Measurements from ENCODE around the gene NACC1.
A peak's percentile ranks its signal among the peaks of the same experiment; 100 is the strongest.

Gene NACC1

DNA sequence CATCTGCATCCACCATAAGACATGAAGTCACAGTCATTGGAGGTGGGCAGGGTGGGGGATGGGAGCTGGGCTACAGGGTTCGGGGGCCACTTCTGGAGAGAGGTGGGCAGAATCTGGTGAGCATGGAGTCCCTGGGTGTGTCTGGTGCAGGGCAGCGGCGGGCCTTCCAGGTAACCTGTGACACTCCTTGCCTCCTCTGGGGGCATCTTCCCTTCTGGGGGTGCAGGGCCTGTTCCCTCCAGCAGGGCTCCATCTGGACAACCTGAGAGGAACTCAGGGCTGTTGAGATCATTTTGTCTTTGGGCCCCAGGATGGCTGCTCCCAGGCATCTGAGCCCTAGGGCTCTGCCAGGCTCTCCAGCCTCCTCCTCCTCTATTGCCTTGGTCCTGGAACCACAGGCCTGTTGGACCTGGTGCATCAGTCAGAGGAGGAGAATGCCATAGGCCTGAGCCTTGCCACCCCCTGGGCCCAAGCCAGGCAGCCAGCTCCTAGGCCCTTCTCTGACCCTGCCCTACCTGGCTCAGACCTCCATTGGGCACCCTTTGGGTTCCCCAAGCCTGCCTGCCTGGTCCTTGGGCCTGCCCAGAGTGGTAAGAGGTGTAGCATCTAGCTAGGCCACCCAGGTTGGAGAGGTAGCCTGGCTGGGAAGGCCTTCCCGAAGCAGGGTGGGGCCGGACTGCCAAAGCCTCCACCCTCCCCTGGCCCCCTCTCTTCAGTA lies 28.8 kb upstream of the NACC1 start:
- DNase-seq: no peak

DNA sequence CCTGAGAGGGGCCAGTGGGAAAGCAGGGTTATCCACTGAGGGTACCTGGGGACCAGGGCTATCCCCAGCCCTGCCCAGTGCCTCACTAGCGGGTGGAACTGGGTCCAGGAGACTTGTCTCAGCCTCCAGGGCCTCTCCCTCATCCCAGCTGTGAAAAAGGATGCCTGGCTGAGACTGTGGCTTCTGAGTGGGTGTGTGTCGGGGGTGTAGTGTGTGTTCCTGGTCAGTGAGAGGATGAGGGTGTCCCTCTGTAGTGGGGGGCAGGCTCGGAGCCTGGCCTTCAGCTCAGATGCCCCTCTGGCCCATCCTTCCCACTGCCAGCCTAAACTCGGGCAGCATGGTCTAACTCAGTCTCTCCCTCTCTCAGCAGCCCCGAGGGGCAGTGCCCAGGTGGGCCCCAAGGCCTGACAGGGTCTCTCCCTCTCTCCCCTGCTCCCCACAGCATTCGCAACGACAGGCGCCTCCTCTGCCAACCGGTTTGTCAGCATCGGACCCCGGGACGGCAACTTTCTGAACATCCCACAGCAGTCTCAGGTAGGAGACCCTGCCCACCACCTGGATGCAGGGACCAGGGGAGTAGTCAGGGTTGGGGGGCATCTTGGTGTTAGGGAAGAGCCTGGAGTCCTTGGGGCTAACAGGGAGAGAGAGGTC lies 28.1 kb upstream of the NACC1 start:
- DNase-seq: no peak

DNA sequence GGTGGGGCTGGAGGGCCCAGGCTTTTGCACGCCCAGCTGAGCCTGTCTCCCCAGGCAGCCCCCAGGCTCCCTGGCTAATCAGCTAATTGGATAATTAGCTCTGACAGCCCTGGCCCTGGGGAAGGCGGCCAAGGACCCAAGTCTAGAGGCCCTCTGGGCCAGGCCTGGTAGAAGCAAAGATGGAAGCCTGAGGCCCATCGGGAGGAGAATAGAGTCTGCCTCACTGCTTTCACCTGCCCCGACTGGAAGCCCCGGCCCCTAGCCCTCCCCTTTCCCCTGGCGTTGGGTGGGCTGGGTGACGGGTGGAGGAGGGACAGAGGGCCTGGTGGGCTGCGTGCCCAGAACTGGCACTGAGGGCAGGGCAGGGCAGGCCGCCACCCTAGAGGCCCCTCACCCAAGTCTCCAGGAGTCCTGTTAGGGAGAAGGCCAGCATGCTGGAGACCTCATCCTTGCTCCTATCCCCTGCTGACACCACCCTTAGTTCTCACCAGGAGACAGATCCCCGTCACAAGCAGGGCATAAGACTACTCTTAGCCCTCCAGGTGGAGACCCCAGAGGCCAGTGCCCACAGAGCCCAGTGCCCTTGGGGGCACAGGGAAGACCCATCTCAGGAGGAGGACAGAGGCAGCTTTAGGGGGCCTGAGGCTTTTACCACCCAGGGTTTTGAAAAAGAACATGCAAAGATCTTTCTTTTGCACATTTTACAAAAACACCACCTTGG lies 27.4 kb upstream of the NACC1 start:
- no peak for DNase-seq

- DNase-seq: no peak
Observed at GRCh38 chr19:13091400-13092157, 26.5 kb upstream of the NACC1 start.

- no peak for DNase-seq
Observed at GRCh38 chr19:13092158-13092543, 25.9 kb upstream of the NACC1 start.

- DNase-seq: no peak
Observed at GRCh38 chr19:13092606-13093235, 25.3 kb upstream of the NACC1 start.

GRCh38 chr19:13093407-13094105 lies 24.5 kb upstream of the NACC1 start:
- DNase-seq: peak; percentile 93

GRCh38 chr19:13094106-13094504 lies 24.0 kb upstream of the NACC1 start:
- DNase-seq: no peak

DNA sequence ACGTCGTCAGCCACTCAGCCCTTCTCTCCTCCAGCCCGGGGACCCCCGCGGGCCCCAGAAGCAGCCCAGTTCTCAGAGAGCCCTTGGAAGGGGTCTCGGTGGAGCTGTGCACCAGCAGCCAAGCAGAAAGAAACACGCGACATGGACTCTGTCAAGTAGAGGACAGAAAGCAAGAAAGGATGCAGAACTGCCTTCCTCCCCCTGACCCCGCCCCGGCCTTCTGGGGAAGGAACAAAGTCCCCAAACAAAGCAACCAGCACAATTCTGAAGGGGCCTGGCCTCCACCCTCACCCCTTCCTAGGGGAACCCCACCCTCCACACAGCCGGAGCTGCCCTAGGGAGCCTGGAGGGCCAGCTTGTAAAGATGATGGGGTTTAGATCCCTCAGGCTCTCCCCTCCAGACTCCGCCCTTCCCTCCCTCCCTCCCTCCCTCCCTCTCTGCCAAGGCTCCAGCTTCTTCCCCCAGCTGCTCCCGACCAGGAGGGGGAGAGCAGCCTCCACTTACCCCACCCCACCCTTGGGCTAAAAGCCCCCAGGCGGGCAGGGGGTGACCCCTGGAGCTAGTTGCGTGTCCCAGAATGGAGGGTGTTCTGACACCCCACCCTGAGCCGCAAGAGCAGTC lies 23.2 kb upstream of the NACC1 start:
- peak; percentile 67 for DNase-seq

- DNase-seq: peak; percentile 69
Observed at GRCh38 chr19:13095393-13095784, 22.7 kb upstream of the NACC1 start.

DNA sequence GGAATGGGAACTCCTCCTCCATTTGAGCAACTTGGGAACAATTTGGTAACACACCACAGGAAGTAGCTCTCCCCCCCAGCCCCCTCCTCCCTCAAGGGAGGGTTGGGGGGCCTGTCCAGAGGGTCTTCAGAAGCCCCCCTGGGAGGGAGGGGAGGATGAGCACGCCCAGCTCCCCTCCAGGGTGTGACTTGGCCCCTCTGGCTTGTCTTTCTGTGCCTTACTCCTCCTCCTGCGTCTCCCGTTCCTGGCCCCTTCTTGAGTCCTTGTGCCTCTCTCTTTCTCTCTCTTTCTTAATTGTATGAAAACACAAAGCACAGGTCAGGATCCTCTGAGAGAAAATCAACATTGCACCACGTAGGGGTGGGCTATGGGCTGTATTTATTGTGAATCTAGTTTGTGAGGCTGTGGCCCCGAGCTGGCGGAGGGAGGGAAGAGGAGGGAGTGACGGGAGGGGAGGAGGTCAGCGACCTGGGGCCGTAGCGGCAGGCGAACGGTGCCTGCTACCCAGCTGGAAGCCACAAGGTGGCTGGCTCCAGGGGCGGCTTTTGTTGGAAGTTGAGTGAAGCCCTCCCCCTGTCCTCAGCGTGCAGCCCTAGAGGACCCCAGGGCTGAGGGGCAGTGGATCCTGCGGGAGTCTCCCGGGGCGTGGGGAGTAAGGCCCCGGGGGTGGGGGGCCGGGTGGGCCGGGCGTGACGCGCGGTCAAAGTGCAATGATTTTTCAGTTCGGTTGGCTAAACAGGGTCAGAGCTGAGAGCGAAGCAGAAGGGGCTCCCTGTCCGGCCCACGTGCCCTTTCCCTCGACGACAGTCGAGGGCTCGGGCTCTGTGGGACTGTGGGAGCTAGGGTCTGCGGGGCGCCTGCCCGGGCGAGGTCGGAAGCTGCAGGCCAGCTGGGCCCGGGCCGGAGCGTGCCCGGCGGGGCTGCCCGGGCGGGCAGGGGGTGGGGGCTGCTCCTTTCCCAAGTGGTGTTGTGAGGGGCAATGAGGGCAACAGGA lies 21.8 kb upstream of the NACC1 start:
- peak; percentile 68 for DNase-seq

DNA sequence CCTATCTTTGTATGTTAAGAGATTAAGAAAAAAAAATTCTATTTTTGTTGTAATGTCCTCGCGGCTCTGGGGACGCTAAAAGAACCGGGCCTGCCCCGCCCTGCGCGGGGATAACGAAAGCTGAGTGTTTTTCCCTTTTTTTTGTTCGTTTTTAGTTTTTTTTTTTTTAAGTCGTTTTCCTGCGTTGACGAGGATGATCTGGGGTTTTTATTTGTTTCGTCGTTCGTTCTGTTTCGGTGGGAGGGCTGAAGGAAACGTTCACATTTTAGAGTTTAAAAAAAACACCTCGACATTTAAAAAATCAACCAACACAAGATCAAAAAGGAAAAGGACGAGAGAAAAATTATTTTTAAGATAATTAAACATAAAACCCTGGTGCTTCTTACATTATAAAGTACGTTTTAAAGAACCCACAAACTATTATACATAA lies 21.0 kb upstream of the NACC1 start:
- no peak for DNase-seq

DNA sequence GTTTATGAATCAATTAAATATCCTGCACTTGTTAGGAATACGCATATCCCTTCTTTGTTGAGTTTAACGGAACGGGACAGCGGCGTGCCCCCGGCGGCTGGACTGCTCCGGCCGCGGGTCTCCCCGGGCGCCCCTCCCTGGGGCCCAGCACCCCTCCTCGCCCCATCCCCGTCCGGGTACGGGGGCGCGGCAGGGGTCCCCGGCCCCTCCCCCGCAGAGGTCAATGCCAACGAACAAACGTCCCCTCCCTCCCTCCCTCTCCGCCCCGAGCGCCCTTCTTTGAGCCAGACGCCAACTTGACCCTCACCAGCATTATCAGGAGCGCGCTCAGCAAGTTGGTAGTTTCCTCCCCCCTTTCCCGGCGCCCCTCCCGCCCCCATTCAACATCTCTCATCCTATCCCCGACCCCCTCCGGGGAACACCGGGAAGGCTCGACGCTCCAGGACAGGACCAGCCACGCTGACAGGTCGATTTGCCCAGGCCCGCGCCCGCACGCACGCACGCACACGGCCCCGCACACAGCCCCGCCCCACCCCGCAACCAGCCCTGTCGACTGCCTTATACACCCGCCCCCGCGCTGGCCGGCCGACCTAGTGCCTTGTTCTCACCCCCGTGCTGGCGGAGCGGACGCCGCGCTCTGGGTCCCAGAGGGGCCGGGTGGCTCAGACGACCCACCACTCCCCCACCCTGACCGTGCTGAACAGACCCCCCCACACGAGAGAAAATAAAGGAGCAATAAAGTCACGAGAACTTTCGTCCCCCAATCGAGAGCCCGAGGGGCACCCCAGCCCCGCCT lies 20.4 kb upstream of the NACC1 start:
- peak; percentile 71 for DNase-seq

DNA sequence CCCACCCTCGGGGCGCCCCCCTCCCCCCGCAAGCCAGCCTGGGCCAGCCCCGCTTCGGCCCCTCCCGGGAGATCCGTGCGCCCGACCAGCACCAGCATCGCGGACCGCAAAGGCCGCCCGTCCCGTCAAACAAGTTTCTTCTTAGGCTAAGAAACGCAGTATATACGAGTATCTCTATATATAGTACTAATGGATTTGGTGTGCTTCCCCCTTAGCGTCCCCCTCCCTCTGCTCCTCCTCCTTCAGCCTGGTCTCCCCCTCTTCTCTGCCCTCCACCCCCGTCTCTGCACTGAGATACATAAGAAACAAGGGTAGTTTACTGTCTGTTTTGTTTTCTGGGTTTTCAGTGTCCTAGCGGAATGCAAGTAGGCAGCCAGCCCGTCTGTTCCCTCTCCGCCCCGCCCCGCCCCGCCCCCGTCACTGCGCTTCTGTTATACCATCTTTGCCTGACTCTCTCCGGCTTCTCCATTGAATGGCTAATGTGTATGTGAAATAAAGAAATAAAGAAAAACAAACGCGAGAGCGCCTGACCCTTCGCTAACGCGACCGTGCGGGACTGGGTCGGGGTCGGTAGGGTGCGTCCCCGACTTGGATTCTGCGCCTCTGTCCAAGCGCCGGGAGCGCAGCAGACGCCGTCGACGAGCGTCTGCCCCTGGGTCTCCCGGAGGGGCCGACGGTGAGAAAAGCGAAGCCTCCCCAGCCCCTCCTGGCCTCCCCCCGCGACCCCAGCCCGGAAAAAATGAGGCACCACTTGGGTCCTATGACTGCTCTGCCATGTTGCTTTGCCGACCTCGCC lies 19.6 kb upstream of the NACC1 start:
- peak; percentile 68 for DNase-seq

DNA sequence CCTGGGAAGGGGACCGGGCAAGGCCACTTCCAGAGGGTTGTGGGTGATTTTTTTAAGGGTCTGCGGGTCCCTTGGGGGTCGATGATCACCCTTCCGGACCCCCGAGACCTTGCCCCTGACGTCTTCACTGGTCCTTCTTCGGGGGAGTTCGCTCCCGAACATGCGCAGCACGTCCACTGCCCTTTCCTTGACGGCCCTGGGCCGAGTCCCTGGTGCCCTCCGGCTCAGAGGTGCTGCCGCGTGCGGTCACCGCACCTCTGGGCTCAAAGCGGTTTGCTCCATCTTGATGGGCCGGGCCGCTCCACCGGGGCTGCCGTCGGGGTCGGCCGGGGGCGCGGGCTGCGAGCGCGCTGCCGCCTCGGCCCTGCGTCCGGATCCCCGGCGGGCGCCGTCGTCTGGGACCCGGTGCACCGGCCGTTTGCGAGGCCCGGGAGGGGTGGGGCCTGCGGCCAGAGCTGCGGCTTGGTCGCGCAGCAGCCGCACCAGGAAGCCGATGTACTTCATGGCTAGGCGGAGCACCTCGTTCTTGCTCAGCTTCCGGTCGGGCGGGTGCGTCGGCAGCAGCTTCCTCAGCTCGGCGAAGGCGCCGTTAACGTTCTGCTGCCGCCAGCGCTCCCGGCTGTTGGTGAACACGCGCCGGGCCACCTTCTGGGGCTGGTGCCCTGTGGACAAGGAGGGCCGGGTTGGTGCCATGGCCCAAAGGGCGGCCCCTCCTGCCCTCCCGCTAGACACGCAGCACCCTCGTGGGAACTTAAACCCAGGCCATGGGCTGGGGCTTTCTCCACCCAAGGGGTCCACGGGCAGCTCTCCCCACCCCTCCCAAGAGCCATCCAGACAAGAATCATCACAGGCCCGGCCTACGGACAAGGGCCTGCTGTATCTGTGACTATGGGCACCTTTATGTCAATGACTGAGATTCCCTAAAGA lies 18.7 kb upstream of the NACC1 start:
- DNase-seq: peak; percentile 93

DNA sequence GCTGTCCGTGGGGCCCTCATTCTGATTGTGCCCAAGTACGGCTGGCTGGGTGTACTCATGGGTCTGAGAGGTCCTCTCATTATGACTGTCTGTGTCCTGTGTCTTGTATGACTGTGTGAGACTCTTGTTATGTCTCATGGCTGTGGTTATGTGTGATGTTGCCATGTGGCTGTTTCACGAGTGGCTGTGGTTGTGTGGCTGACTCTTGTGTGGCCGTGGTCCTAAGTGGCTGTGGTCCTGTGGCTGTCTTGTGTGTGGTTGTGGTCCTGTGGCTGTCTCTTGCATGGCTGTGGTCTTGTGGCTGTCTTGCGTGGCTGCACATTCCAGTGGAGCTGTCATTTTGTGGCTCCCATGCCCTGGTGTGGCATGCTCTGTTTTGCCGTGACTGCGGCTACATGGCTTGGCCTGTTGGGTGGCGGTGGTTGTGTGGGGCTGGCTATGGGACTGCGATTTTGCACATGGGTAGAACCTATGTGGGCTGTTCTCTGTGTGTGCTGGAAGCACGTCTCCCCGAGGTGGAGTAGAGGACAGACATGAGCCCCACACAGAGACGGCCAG lies 18.0 kb upstream of the NACC1 start:
- DNase-seq: peak; percentile 86
